ENCODE measurements around the gene STAG3. TPM values are rescaled to one million over a fixed set of nuclear protein-coding genes. Genes with fewer than 3 reads are reported as not detected.
"Not testable (repeated sequence)": the region's sequence is repeated elsewhere in the genome, so short reads cannot be mapped to it uniquely, and the experiment has no call there.

Gene STAG3
- total RNA-seq, 2 donors from 2014 or later = not detected

GRCh38 chr7:100220586-100221230, 43.0 kb downstream of the STAG3 start:
- H3K4me1 ChIP-seq = peaks cover 0 to 4% of the 10 kb centered on the region in 2 donors
- H3K27me3 ChIP-seq = no peaks in the 10 kb centered on the region
- no peaks in the 10 kb centered on the region for H3K36me3 ChIP-seq
- no peak for TF ChIP-seq CTCF (IDR thresholded peaks at IDR 0.05)
- no peak for DNase-seq (ENCODE audit: low spot score)
- H3K9me3 ChIP-seq = no peaks in the 10 kb centered on the region
- H3K27ac ChIP-seq = no peak overlapping the region
- no peak overlapping the region for H3K4me3 ChIP-seq

GRCh38 chr7:100221231-100221718, 43.6 kb downstream of the STAG3 start:
- H3K27ac ChIP-seq = no peak overlapping the region
- no peaks in the 10 kb centered on the region for H3K36me3 ChIP-seq
- no peak for TF ChIP-seq CTCF (IDR thresholded peaks at IDR 0.05)
- no peak for DNase-seq (ENCODE audit: low spot score)
- H3K9me3 ChIP-seq = no peaks in the 10 kb centered on the region
- no peaks in the 10 kb centered on the region for H3K27me3 ChIP-seq
- H3K4me3 ChIP-seq = no peak overlapping the region
- no peaks in the 10 kb centered on the region for H3K4me1 ChIP-seq

- Histone ChIP-seq H3K4me3 (no peak overlapping the region), H3K4me1 (no peaks in the 10 kb centered on the region), H3K27ac (no peak overlapping the region), H3K9me3 (no peaks in the 10 kb centered on the region), H3K27me3 (no peaks in the 10 kb centered on the region), H3K36me3 (no peaks in the 10 kb centered on the region)
- no peak for TF ChIP-seq CTCF (IDR thresholded peaks at IDR 0.05)
- no peak for DNase-seq (ENCODE audit: low spot score)
These were observed 44.2 kb downstream of the STAG3 start for GRCh38 chr7:100221767-100222444.

- Histone ChIP-seq H3K27ac (no peak overlapping the region), H3K4me3 (no peak overlapping the region), H3K36me3 (no peaks in the 10 kb centered on the region)
These were observed 44.9 kb downstream of the STAG3 start for GRCh38 chr7:100222445-100223132.

GRCh38 chr7:100223376-100223927, 45.7 kb downstream of the STAG3 start:
- DNase-seq (ENCODE audit: low spot score); H3K4me1 ChIP-seq; H3K36me3 ChIP-seq; H3K27me3 ChIP-seq; H3K4me3 ChIP-seq; H3K27ac ChIP-seq; H3K9me3 ChIP-seq: not testable (repeated sequence)

More at GRCh38 chr7:100222445-100223132, 44.9 kb downstream of the STAG3 start:
- no peaks in the 10 kb centered on the region for H3K4me1 ChIP-seq
- no peaks in the 10 kb centered on the region for H3K27me3 ChIP-seq
- TF ChIP-seq CTCF (IDR thresholded peaks at IDR 0.05) = no peak
- H3K9me3 ChIP-seq = no peaks in the 10 kb centered on the region
- DNase-seq (ENCODE audit: low spot score) = no peak

GRCh38 chr7:100224891-100225290, 47.2 kb downstream of the STAG3 start:
- not testable (repeated sequence) for DNase-seq (ENCODE audit: low spot score)

GRCh38 chr7:100234660-100235317, 57.1 kb downstream of the STAG3 start:
- not testable (repeated sequence) for H3K36me3 ChIP-seq; DNase-seq (ENCODE audit: low spot score); H3K4me3 ChIP-seq; H3K9me3 ChIP-seq; H3K4me1 ChIP-seq; H3K27me3 ChIP-seq; H3K27ac ChIP-seq

More at GRCh38 chr7:100224891-100225290, 47.2 kb downstream of the STAG3 start:
- not testable (repeated sequence) for H3K27ac ChIP-seq, H3K9me3 ChIP-seq, H3K4me1 ChIP-seq, H3K4me3 ChIP-seq, H3K27me3 ChIP-seq, H3K36me3 ChIP-seq

- not testable (repeated sequence) for DNase-seq (ENCODE audit: low spot score); H3K36me3 ChIP-seq; H3K27me3 ChIP-seq; H3K4me3 ChIP-seq; H3K27ac ChIP-seq; H3K9me3 ChIP-seq; H3K4me1 ChIP-seq
These were observed 62.3 kb downstream of the STAG3 start for GRCh38 chr7:100239975-100240374.

GRCh38 chr7:100243385-100243784, 65.7 kb downstream of the STAG3 start:
- not testable (repeated sequence) for H3K36me3 ChIP-seq, H3K4me1 ChIP-seq
- peak; percentile 60 for DNase-seq (ENCODE audit: low spot score)

More at GRCh38 chr7:100243385-100243784, 65.7 kb downstream of the STAG3 start:
- not testable (repeated sequence) for H3K9me3 ChIP-seq, H3K4me3 ChIP-seq, H3K27ac ChIP-seq, H3K27me3 ChIP-seq
